ENCODE results near the gene SURF4.

The SURF4 gene

GRCh38 chr9:133366435-133366834 lies 9.4 kb downstream of the SURF4 start:
- H3K4me3 ChIP-seq (ENCODE audit: low read depth, low read length), result no peak overlapping the region
- DNase-seq (ENCODE audit: low read depth), result no peak
- TF ChIP-seq, protein P1, sequence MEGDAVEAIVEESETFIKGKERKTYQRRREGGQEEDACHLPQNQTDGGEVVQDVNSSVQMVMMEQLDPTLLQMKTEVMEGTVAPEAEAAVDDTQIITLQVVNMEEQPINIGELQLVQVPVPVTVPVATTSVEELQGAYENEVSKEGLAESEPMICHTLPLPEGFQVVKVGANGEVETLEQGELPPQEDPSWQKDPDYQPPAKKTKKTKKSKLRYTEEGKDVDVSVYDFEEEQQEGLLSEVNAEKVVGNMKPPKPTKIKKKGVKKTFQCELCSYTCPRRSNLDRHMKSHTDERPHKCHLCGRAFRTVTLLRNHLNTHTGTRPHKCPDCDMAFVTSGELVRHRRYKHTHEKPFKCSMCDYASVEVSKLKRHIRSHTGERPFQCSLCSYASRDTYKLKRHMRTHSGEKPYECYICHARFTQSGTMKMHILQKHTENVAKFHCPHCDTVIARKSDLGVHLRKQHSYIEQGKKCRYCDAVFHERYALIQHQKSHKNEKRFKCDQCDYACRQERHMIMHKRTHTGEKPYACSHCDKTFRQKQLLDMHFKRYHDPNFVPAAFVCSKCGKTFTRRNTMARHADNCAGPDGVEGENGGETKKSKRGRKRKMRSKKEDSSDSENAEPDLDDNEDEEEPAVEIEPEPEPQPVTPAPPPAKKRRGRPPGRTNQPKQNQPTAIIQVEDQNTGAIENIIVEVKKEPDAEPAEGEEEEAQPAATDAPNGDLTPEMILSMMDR (conservative IDR thresholded peaks at IDR 0.05; ENCODE audit: low read depth, low read length), result no peak

GRCh38 chr9:133362359-133363044 lies 13.4 kb downstream of the SURF4 start:
- H3K4me3 ChIP-seq (ENCODE audit: low read depth, low read length), result no peak overlapping the region
- TF ChIP-seq, protein P1 (conservative IDR thresholded peaks at IDR 0.05; ENCODE audit: low read depth, low read length), result no peak
- peak; percentile 50 for DNase-seq (ENCODE audit: low read depth)

DNA sequence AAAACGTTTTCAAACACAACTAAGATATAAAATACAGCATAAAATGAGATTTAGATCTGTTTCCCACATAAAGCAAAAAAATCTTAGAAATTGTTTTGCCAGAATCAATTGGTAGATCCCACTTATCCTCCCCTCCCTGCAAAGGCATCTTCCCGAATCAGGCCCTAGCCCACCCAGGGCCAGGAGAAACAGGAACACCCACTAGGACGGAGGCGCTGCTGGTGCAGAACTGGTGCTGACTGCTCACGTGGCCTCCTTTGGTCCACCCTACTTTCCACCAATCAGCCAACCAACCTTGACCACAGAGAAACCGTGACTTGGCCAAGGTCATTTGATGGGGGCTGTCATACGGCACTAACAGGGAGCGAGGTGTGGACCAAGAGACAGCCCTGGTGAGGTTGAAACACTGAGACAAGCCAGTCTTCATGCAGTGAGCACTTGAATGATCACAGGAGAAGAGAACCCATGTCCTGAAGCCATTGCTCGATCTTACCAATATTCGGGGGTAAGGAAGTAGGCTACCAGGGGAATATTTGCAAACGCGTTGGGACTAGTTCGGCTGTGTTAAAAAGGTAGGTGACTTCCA lies 14.3 kb downstream of the SURF4 start:
- DNase-seq (ENCODE audit: low read depth), result no peak
- H3K4me3 ChIP-seq (ENCODE audit: low read depth, low read length), result no peak overlapping the region
- TF ChIP-seq, protein P1 (conservative IDR thresholded peaks at IDR 0.05; ENCODE audit: low read depth, low read length), result no peak

DNA sequence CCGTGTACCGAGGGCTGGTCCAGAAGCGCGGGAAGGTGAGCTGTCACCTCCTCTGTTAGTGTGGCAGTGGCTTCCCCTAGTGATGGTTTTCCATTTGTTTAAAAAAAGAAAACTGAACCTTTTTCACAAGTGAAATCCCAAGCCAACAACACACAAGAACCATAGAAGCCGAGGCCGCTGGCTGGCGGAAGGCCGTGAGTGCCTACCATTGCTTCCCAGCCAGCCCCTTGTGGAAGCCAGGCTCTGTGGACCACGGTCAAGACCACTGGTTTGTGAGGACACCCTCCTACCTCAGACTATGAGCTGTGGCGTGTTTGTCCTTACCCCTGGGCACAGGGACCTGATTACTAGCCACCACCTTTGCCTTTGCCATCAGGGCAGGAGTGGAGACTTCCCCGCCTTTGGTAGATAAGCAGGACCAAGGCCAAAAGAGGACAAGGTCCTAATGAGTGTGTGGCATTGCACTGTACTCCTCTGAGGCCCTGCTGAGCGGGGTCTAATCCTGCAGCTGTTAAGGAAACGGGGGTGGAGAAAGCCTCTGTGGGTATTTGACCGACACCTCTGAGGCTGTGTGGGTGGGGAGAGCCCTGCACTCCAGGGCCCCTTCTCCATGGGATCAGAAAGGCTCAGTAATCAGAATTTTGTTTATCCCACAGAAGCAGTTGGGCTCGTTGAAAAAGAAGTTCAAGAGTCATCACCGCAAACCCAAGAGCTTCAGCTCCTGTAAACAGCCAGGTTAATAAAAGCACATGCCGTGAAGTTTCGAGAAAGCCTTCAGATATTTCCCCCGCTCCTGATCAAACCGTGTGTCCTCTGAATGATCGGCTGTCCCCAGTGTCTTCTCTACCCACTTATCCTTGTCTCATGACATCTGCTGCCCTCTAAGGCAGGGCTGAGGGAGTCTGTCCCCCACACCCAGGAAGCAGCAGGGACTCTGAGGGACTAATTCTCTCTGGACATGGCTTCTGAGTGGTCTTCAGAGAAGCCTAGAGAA lies 15.2 kb downstream of the SURF4 start:
- DNase-seq (ENCODE audit: low read depth), result peak; percentile 18
- H3K4me3 ChIP-seq (ENCODE audit: low read depth, low read length), result no peak overlapping the region
- TF ChIP-seq, protein P1 (conservative IDR thresholded peaks at IDR 0.05; ENCODE audit: low read depth, low read length), result no peak

- TF ChIP-seq, protein P1 (conservative IDR thresholded peaks at IDR 0.05; ENCODE audit: low read depth, low read length), result peak; percentile 48
- DNase-seq (ENCODE audit: low read depth), result no peak
Observed at GRCh38 chr9:133359399-133360175, 16.3 kb downstream of the SURF4 start.

DNA sequence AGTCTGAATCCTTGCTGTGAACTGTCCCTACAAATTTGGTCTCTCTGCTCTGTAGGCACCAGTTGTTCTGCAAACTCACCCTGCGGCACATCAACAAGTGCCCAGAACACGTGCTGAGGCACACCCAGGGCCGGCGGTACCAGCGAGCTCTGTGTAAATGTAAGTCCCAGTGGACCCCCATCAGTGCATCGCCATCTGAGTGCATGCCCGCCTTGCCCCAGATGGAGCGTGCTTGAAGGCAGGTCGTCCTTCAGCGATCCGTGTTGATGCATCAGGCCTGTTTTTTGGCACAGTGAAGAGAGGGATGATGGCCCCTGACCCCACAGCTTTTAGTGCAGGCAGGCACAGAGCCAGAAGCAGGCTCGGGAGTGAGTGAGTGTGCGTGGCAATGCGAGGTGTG lies 18.2 kb downstream of the SURF4 start:
- no peak overlapping the region for H3K4me3 ChIP-seq (ENCODE audit: low read depth, low read length)
- DNase-seq (ENCODE audit: low read depth), result no peak
- TF ChIP-seq, protein P1 (conservative IDR thresholded peaks at IDR 0.05; ENCODE audit: low read depth, low read length), result no peak

More at GRCh38 chr9:133359399-133360175, 16.3 kb downstream of the SURF4 start:
- H3K4me3 ChIP-seq (ENCODE audit: low read depth, low read length), result no peak overlapping the region

Measured in choroid plexus epithelial cell (primary cell).